Ascending aorta (tissue), 2 donors: ENCODE measurements around the gene NME5. TPM values are rescaled to one million over a fixed set of nuclear protein-coding genes. Genes with fewer than 3 reads are reported as not detected.

Experiments used
- DNase-seq, 2 donors: peaks; one replicate each; pipeline ENCODE4 v3.0.0-alpha.2; 2019; ENCODE audit warnings: low spot score in 2 of 2
- H3K27ac ChIP-seq, 2 donors: fragments of 200-600 bp; sonication (generic); one replicate each; pipeline ENCODE4 v1.5.1; 2016 to 2017; ENCODE audit warnings: mild to moderate bottlenecking in 1 of 2
- H3K27me3 ChIP-seq: fragments of 200-600 bp; sonication (generic); one replicate; pipeline ENCODE4 v1.5.1; 2017
- H3K36me3 ChIP-seq, 2 donors: fragments of 200-600 bp; sonication (generic); one replicate each; pipeline ENCODE4 v1.5.1; 2016
- H3K4me1 ChIP-seq, 2 donors: fragments of 200-600 bp; sonication (generic); one replicate each; pipeline ENCODE4 v1.5.1; 2016 to 2017; ENCODE audit warnings: mild to moderate bottlenecking in 1 of 2
- H3K4me3 ChIP-seq, 2 donors: fragments of 200-600 bp; sonication (generic); one replicate each; pipeline ENCODE4 v1.5.1; 2016 to 2017; ENCODE audit warnings: mild to moderate bottlenecking in 1 of 2
- H3K9me3 ChIP-seq, 2 donors: fragments of 200-600 bp; sonication (generic); one replicate each; pipeline ENCODE4 v1.5.1; 2016
- CTCF ChIP-seq, 3 experiments: fragments of 200-600 bp in 2 of 3; fragments of 450-650 bp in 1 of 3; sonication (generic) in 2 of 3; IDR thresholded peaks; one replicate each; pipeline ENCODE4 v1.5.1; 2016 to 2019; ENCODE audit warnings: antibody characterized with exemption in 3 of 3, mild to moderate bottlenecking in 1 of 3, moderate library complexity in 1 of 3
- intact Hi-C: fragments of 100-400 bp; cut with DNase I; formaldehyde crosslinking; loops from one replicate; pipeline ENCODE4 v1.15.1; 2023
- total RNA-seq: library from RNA; depleted of rRNA; stranded (reverse); fragments of >200 nt; gene quantifications from one replicate; pipeline ENCODE4 v1.1.0, GENCODE V29; 2016

The NME5 gene
- total RNA-seq, 1 donor from 2014 or later = not detected

- intact Hi-C loops = no loop called here
- peak in 1 of 3 experiments; percentile 4 for TF ChIP-seq CTCF (IDR thresholded peaks at IDR 0.05)
Observed at GRCh38 chr5:138180183-138180782, 41.1 kb upstream of the NME5 start.

GRCh38 chr5:138179277-138179857 lies 40.1 kb upstream of the NME5 start:
- Histone ChIP-seq H3K4me3 (peak overlapping the region; percentile 82 to 94), H3K4me1 (peaks cover 0 to 9% of the 10 kb centered on the region in 2 donors), H3K36me3 (peaks cover 13 to 27% of the 10 kb centered on the region in 2 donors), H3K27ac (no peak overlapping the region), H3K27me3 (no peaks in the 10 kb centered on the region), H3K9me3 (no peaks in the 10 kb centered on the region)
- intact Hi-C loops = loop anchor here (2.0 to 5.0 kb wide), 3 partner anchors 33 to 173 kb away; partner anchors contain the start of genes CDC23, CDC25C and KDM3B
- DNase-seq = no peak
- no peak for TF ChIP-seq CTCF (IDR thresholded peaks at IDR 0.05)

More at GRCh38 chr5:138180183-138180782, 41.1 kb upstream of the NME5 start:
- H3K36me3 ChIP-seq = peaks cover 7 to 27% of the 10 kb centered on the region in 2 donors
- peaks cover 0 to 9% of the 10 kb centered on the region in 2 donors for H3K4me1 ChIP-seq
- no peaks in the 10 kb centered on the region for H3K27me3 ChIP-seq
- H3K9me3 ChIP-seq = no peaks in the 10 kb centered on the region
- no peak overlapping the region for H3K4me3 ChIP-seq
- no peak for DNase-seq
- no peak overlapping the region for H3K27ac ChIP-seq

GRCh38 chr5:138178516-138179276 lies 39.5 kb upstream of the NME5 start, which contains the start of the genes BRD8 and KIF20A:
Gene BRD8, minus strand, starts transcription at chr5:138178630. Its CDS starts 16 bp downstream, at chr5:138178614.
Gene KIF20A, plus strand, starts transcription at chr5:138179112. Its CDS starts 569 bp downstream, at chr5:138179681.
- peak within 1 kb of the TSS; percentile 75 to 79 for H3K27ac ChIP-seq
- TF ChIP-seq CTCF (IDR thresholded peaks at IDR 0.05) = no peak
- peaks cover 17 to 34% of the 10 kb centered on the region in 2 donors for H3K36me3 ChIP-seq
- H3K4me1 ChIP-seq = peaks cover 0 to 9% of the 10 kb centered on the region in 2 donors
- H3K4me3 ChIP-seq = peak within 1 kb of the TSS; percentile 82 to 94
- H3K27me3 ChIP-seq = no peaks in the 10 kb centered on the region
- peak; percentile 89 to 98 for DNase-seq
- intact Hi-C loops = loop anchor here (2.0 to 5.0 kb wide), 3 partner anchors 34 to 174 kb away; partner anchors contain the start of genes CDC23, CDC25C and KDM3B
- H3K9me3 ChIP-seq = no peaks in the 10 kb centered on the region

- no peak for DNase-seq
- H3K4me3 ChIP-seq = peak overlapping the region; percentile 82 to 94
- H3K27me3 ChIP-seq = no peaks in the 10 kb centered on the region
- H3K27ac ChIP-seq = peak overlapping the region; percentile 75 to 79
- peaks cover 18 to 41% of the 10 kb centered on the region in 2 donors for H3K36me3 ChIP-seq
- intact Hi-C loops = loop anchor here (2.0 to 5.0 kb wide), 3 partner anchors 35 to 174 kb away; partner anchors contain the start of genes CDC23, CDC25C and KDM3B
- H3K4me1 ChIP-seq = peaks cover 0 to 9% of the 10 kb centered on the region in 2 donors
- no peak for TF ChIP-seq CTCF (IDR thresholded peaks at IDR 0.05)
- no peaks in the 10 kb centered on the region for H3K9me3 ChIP-seq
Observed at GRCh38 chr5:138177941-138178515, 38.8 kb upstream of the NME5 start.

- intact Hi-C loops = no loop called here
- no peaks in the 10 kb centered on the region for H3K4me1 ChIP-seq
- no peak for DNase-seq
- no peak overlapping the region for H3K4me3 ChIP-seq
- TF ChIP-seq CTCF (IDR thresholded peaks at IDR 0.05) = no peak
- no peaks in the 10 kb centered on the region for H3K27me3 ChIP-seq
- peaks cover 85 to 98% of the 10 kb centered on the region in 2 donors for H3K36me3 ChIP-seq
- no peaks in the 10 kb centered on the region for H3K9me3 ChIP-seq
- no peak overlapping the region for H3K27ac ChIP-seq
Observed at GRCh38 chr5:138170299-138170698, 31.1 kb upstream of the NME5 start.
